HPDE6-E6E7 (cell line): ENCODE results near the gene ZNF888.
A peak's percentile ranks its signal among the peaks of the same experiment; 100 is the strongest.
"Not testable (repeated sequence)": the region's sequence is repeated elsewhere in the genome, so short reads cannot be mapped to it uniquely, and the experiment has no call there.

Experiments used
- DNase-seq: peaks from one replicate; pipeline ENCODE4 v3.0.0; 2011; ENCODE audit warnings: missing footprints; ENCODE audit errors: extremely low spot score

ZNF888 gene

DNA sequence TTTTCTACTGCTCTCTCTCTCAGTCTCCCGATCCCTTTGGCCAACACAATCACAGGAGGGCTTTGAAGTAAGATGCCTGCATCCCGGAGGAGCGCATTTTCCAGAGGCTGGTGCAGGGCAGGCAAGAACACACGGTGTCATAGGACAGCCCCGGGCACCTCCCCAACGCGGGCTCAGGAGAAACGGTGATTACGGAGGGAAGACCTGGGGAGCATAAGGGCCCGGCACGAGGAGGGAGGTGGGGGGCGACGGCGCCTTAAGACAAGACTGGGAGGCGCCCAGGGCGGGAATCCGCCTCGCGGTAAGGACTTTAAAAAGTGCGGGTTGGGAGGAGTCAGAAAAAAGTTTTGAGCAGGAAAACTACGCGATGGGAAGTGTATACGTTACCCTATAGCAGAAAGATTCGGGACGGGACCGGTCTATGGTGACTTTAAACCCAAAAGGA lies 18.7 kb upstream of the ZNF888 start:
- no peak for DNase-seq

DNA sequence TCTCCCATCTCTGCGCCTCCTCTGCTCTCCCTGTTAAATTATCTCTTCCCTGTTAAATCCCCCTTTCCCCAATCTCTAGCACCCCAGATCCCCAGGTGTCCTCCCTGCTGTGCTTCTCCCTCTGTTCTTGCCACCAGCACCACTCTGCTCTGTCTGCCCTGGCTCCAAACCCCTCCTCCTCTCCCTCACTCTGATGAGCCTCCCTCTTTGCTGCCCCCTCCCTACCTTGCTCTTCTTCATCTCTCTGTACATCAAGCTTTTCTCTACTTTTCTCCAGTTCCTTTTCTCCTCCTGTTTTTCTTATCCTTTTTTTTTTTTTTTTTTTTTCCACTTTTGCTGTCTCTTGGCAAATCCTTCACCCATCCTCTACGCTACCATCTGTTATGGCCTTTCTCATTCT lies 18.3 kb upstream of the ZNF888 start:
- not testable (repeated sequence) for DNase-seq

DNA sequence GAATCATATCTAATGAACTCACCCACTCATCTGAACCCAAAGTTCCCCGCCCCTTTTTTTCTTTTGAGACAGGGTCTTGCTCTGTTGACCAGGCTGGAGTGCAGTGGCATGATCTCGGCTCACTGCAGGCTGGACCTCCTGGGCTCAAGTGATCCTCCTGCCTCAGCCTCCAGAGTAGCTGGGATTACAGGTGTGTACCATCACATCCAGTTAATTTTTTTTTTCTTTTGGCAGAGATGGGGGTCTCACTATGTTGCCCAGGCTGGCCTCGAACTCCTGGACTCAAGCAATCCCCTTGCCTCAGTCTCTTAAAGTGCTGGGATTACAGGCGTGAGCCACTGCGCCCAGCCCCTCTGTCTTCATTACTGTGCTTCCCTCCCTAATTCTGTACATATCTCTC lies 17.7 kb upstream of the ZNF888 start:
- not testable (repeated sequence) for DNase-seq

DNA sequence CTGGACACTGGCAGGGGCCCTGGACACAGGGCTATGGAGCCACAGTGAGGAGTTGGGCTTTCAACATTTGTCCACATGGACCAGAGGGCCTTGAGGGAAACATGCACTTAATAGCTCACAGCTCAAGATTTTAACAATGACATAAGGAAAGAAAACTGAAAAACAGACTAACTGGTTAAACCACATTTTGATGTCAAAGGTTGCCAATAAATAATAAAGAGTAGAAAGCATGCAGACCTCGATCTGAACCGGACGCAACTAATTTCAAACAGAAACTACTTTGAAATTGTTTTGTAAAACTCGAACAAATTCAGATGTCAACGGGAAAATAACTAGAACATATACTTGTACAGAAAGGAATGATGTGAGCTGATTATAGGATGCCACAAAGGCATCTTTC lies 15.5 kb upstream of the ZNF888 start:
- DNase-seq: no peak

DNA sequence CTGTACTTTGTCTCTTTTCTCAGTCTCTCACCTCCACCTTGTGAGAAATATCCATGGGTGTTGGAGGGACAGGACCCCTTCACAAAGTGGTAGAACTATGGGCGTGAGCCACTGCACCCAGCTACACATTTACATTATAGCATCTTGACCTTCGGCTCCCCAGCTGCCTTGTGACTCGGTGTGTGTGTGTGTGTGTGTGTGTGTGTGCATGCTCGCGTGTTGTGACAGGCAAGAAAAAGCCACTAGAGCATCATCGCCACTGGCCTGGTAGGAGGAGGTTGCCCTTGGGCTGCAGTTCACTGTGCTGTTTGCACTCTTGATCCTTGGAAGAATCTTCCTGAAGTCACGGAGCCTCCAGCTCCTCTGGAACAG lies 13.7 kb upstream of the ZNF888 start:
- no peak for DNase-seq

DNA sequence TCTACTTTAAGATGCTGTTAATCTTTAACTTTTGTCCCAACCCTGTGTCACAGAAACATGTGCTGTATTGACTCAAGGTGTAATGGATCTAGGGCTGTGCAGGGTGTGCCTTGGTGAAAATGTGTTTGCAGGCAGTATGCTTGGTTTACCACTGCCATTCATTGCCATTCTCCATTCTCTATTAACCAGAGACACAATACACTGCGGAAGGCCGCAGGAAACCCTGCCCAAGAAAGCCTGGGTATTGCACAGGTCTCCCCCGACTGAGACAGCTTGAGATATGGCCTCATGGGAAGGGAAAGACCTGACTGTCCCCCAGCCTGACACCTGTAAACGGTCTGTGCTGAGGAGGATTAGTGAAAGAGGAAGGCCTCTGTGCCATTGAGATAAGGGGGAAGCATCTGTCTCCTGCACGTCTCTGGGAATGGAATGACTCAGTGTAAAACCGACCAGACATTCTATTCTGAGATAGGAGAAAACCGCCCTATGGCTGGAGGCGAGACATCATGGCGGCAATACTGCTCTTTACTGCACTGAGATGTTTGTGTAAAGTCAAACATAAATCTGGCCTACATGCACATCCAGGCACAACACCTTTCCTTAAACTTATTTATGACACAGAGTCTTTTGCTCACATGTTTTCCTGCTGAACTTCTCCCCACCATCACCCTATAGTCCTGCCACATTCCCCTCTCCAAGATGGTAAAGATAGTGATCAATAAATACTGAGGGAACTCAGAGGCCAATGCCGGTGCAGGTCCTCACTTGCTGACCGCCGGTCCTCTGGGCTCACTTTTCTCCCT lies 13.1 kb upstream of the ZNF888 start:
- no peak for DNase-seq

DNA sequence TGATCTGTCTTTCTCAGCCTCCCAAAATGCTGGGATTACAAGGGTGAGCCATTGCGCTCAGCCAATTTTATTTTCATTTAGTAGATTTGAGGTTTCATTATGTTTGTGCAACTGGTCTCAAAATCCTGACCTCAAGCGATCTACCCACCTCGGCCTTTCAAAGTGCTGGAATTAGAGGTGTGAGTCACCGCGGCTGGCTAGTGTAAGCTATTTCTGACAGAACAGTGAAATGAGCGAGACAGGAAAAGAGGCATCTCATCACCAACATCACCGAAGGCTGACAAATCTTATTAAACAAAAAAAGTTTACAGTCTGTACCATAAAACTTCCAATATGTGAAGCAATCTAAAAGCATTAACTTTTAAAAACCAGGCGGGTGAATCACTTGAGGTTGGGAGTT lies 12.2 kb upstream of the ZNF888 start:
- peak; percentile 44 for DNase-seq

DNA sequence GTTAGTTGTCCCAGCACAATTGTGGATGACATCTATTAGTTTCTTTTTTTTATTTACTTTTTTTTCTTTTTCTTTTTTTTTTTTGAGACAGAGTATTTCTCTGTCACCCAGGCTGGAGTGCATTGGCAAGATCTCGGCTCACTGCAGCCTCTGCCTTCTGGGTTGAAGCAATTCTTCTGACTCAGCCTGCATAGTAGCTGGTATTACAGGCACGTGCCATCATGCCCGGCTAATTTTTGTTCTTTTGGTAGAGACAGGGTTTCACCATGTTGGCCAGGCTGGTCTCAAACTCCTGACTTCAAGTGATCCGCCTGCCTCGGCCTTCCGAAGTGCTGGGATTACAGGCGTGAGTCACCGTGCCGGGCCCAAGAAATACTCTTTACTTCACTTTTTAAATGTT lies 1.4 kb upstream of the ZNF888 start:
- DNase-seq: not testable (repeated sequence)

DNA sequence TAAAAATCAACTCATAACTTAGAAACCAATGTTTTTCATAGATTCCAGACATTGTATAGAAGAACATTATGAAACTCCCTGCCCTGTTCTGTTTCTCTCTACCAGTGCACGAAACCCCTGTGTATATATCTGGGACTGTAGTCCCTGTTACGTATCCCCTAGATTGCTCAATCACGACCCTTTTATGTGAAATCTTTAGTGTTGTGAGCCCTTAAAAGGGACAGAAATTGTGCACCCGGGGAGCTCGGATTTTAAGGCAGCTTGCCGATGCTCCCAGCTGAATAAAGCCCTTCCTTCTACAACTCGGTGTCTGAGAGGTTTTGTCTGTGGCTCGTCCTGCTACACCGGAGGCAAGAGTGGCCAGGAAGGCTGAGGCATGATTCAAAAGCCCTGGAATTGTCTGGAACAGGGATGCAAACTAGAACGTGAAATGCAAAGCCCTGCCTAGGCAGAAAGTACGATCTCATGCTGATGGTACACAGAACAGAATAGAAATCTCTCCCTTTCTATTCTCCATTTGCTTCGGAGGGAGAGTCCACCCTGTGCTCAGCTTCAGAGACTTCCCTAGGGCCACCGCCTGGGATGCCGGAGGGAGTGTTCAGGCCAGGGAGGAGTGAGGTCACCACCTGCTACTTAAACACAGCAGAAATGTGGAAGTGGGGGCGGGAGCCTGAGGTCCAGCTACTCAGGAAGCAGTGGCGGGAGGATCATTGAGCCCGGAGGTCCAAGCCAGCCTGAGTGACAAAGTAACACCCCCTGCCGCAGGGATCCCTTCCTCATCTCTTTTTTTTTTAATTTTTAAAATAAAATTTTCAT lies 758 bp upstream of the ZNF888 start:
- DNase-seq: no peak

DNA sequence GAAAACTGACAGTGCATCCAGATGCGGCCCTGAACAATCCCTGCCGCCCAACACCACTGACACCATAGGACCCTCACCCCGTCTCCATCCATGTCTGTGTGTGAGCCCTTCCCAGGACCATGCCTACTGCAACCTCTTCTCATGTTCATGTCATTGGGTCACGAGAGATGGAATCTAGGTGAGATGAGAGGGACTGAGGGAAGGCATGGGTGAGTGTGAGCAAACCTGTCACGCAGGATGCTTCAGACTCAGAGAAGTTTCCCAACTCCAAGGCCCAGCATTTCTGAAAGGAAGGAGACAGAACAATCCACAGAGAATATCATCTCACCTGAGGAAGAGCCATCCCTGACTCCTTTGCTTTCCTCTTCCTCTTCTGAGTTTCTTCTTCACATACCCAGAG lies 5.7 kb downstream of the ZNF888 start:
- DNase-seq: no peak

DNA sequence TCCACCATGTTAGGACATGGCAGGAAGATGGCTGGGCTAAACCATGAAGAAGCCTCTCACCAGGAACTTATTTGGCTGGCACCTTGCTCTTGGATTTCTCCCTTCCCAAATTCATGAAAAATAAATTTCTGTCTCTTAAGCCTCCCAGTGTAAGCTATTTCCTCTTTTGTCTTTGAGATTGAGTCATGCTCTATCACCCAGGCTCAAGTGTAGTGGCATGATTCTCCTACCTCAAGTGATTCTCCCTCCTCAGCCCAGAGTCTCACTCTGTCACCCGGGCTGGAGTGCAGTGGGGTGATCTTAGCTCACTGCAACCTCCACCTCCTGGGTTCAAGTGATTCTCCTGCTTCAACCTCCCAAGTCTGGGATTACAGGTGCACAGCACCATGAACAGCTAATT lies 12.6 kb downstream of the ZNF888 start:
- no peak for DNase-seq

DNA sequence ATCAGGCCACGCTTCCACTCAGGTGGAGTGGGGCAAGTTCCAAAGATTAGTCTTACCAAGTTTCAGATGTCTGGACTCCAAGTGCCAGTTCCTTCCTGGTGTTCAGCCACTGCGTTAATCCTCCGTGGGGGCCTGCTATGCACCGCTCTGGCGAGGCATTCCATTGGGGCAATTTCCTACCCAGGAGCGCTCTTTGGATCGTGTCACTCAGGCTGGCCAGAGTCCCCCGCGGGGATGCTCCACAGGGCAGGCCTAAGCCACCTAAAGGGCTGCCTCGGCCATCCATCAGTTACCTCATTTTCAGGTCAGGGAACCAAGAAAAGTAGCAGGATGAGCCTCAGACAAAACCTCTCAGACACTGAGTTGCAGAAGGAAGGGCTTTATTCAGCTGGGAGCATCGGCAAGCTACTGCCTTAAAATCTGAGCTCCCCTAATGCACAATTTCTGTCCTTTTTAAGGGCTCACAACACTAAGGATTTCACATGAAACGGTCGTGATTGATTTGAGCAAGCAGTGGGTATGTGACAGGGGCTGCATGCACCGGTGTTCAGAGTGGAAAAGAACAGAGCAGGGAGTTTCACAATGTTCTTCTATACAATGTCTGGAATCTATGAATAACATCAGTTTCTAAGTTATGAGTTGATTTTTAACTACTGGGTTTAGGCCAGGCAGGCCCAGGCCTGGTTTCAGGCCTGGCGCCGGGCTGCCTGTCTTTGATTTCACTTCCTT lies 19.0 kb downstream of the ZNF888 start:
- DNase-seq: not testable (repeated sequence)

DNA sequence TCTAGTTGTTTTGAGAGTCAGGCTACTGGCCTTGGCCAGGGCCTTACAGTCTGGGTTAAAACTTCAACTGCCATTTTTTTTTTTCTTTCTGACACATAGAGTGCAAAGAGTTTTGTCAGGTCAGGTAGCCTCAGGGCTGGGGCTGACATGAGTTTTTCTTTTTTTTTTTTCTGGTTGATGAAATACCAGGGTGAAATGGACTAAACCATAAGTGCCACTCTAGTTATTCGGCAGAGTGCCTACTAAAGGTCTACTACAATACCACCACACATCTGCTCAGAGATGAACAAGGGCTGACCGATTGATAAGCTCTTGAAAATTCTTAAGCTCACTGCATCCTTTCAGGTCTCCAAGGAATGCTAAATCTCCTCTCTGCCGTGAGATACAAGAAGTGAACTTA lies 21.4 kb downstream of the ZNF888 start:
- no peak for DNase-seq

DNA sequence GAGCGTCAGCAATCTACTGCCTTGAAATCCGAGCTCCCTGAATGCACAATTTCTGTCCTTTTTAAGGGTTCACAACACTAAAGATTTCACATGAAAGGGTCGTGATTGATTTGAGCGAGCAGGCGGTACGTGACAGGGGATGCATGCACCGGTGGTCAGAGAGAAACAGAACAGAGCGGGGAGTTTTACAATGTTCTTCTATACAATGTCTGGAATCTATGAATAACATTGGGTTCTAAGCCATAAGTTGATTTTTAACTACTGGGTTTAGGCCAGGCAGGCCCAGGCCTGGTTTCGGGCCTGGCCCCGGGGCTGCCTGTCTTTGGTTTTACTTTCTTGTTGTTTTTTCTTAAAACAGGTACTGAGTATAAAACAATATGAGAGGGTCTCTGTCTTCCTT lies 24.6 kb downstream of the ZNF888 start:
- not testable (repeated sequence) for DNase-seq

DNA sequence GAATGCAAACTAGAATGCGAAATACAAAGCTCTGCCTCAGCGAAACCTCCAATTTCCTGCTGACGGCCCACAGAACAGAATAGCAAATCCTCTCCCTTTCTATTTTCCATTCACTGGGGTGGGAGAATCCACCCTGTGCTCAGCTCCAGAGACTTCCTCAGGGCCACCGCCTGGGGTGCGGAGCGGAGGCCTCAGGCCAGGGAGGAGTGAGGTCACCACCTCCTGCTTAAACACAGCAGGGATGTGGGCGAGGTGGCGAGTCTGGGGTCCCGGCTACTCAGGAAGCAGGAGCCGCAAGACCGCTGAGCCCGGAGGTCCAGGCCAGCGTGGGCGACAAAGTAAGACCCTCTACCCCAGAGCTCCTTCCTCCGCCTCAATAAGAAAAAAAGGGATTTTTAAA lies 25.1 kb downstream of the ZNF888 start:
- DNase-seq: no peak

DNA sequence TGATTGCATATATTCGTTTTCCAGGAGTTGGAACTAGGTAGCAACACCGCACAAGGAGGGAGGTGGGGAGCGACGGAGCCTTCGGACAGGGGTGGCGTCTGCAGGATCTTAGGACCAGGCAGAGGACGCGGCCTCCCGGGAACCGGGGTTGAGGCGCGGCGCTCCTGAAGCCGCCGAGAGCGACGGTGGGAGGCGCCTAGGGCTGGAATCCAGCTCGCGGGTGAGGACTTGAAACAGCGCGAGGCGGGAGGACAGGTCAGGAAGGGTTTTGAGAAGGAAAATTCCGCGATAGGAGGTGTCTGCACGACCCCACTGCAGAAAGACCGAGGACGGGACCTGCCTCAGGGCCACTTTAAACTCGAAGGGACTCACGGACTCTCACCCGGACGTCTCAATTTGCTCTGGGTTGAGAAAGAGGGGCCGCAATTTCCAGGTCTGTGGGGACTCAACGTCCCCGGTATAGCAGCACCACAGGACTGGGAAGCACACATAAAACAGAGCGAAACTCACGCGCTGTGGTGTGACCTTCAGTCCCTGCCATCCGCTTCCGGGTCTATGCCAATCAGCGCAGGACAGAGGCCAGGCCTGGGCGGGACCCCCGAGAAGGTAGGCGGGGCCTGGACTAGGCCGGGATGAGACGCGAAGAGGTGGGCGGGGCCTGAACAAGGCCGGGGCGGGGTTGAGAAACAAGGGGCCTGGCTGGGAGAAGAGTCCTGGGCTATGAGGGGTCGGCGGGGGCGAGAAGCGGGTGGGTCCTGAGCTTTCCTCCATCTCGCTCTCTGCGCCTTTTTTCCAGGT lies 25.9 kb downstream of the ZNF888 start, which contains the start of gene ZNF320:
Gene ZNF320 (minus strand): TSS at position 498 of the 798 bp plus-strand sequence. CDS start 7,380 bp downstream, outside the sequence.
- peak; percentile 94 for DNase-seq

DNA sequence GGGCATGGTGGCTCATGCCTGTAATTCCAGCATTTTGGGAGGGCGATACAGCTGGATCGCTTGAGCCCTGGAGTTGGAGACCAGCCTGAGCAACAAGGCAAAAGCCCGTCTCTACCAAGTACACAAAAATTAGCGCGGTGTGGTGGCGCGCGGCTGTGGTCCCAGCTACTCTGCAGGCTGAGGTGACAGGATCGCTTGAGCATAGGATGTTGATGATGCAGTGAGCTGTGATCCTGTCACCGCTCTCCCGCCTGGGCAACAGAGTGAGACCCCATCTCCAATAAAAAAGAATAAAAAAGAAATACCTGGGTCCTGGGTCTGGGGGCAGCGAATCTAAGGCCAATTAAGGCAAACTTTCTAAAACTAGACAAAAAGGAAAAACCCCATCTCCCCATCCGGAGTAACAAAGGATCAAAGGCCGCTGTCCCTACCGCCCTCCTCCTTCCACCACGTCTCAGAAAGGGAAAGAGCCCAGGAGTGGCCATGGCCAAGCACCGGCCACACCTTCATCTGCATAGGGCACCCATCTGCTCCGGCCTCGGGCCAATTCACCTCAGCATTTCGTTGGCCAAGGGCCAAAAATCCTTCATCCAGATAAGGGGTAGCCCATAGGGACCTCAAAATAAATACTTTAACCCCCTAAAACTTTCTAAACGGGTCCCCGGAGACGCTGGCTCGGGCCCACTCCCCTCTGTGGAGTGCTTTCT lies 26.6 kb downstream of the ZNF888 start:
- peak; percentile 49 for DNase-seq

DNA sequence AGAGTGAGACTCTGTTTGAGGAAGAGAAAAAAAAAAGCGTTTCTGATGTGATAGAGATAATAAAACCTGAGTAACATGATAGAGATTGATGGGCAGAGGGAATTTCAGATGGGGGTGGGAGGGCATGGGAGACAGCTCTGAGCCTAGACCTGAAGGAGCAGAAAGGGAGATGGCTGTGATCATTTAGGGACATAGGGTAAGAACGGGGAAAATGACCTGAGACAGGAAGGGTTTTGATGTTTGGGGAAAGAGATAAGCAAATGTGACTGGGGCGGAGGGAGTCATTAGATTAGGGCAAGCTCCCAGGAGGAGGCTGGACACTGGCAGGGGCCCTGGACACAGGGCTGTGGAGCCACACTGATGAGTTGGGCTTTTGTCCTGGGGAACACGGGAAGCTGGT lies 31.9 kb downstream of the ZNF888 start:
- DNase-seq: no peak

DNA sequence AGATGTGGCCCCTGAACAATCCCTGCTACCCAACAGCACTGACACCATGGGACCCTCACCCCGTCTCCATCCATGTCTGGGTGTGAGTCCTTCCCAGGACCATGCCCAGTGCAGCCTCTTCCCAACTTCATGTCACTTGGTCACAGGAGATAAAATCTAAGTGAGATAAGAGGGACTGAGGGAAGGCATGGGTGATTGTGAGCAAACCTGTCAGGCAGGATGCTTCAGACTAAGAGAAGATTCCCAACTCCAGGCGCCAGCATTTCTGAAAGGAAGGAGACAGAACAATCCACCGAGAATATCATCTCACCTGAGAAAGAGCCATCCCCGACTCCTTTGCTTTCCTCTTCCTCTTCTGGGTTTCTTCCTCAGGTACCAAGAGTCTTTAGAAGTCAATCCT lies 33.3 kb downstream of the ZNF888 start:
- no peak for DNase-seq

DNA sequence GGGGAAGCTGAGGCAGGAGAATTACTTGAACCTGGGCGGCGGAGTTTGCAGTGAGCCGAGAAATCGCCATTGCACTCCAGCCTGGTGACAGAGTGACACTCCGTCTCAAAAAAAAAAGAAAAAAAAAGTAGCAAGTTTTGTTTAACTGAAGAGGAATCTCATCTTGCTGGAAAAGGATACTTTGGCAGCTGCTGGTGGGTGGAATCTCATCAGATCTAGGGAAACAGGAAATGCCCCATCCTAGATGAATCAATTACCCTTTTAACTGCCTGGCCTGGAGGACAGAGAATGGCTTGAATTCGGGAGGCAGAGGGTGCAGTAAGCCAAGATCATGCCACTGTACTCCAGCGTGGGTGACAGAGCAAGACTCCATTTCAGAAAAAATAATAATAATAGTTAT lies 34.2 kb downstream of the ZNF888 start:
- no peak for DNase-seq

DNA sequence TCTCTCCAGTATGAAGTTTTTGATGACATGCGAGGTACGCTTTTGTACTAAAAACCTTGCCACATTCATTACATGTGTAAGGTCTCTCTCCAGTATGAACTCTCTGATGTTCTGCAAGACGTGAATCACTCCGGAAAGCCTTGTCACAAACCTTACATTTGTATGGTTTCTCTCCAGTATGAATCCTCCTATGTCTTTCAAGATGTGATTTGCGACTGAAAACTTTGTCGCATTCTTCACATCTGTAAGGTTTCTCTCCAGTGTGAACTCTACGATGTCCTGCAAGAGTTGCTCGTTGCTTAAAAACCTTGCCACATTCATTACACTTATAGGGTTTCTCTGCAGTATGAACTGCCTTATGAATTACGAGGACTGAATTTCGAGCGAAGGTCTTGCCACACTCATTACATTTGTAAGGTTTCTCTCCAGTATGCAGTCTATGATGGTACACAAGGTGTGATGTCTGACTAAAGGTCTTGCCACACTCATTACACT lies 42.3 kb downstream of the ZNF888 start:
- DNase-seq: no peak
